ENCODE data around the gene VGF. TPM values are rescaled to one million over a fixed set of nuclear protein-coding genes. Genes with fewer than 3 reads are reported as not detected.

The VGF gene
- total and polyA plus RNA-seq, 2 experiments from 2014 or later, result 3.0 to 4.4 TPM

GRCh38 chr7:101177644-101178043, 12.3 kb upstream of the VGF start (continued):
- TF ChIP-seq CTCF (conservative IDR thresholded peaks at IDR 0.05; ENCODE audit: low read depth in 2 of 2) (no peak), JUNB (IDR thresholded peaks at IDR 0.05; ENCODE audit: unreplicated experiment) (no peak), EZH2phosphoT487 (IDR thresholded peaks at IDR 0.05; ENCODE audit: unreplicated experiment) (no peak), ETS1 (IDR thresholded peaks at IDR 0.05) (no peak), REST (IDR thresholded peaks at IDR 0.05; ENCODE audit: unreplicated experiment) (no peak), NANOG (IDR thresholded peaks at IDR 0.05; ENCODE audit: borderline replicate concordance) (no peak), CREB1 (CRISPR knock-in tag; IDR thresholded peaks at IDR 0.05; ENCODE audit: low read depth) (no peak), ZNF114 (CRISPR knock-in tag; IDR thresholded peaks at IDR 0.05) (no peak), STAT1 (IDR thresholded peaks at IDR 0.05; ENCODE audit: unreplicated experiment) (no peak), EZH2 (IDR thresholded peaks at IDR 0.05; ENCODE audit: low read depth, unreplicated experiment) (no peak)

GRCh38 chr7:101175664-101176063, 10.3 kb upstream of the VGF start:
- peaks cover 4% of the 10 kb centered on the region; the same call in 2 of the 3 replicates for H3K9me3 Mint-ChIP-seq
- H3K4me2 ChIP-seq, result no peak overlapping the region
- H3K36me3 Mint-ChIP-seq (ENCODE audit: low read depth), result no peaks in the 10 kb centered on the region; the same call in 2 of the 3 replicates
- peaks cover 31% of the 10 kb centered on the region for H3K4me1 Mint-ChIP-seq
- H4K20me1 ChIP-seq (replicated peaks; ENCODE audit: insufficient read depth), result peaks cover under 1% of the 10 kb centered on the region; the same call in 1 of the 2 replicates
- peaks cover 100% of the 10 kb centered on the region for H3K27me3 ChIP-seq (ENCODE audit: insufficient read depth)
- peaks cover 24% of the 10 kb centered on the region for H3K4me1 ChIP-seq (ENCODE audit: insufficient read depth)
- H3K79me2 ChIP-seq (replicated peaks; ENCODE audit: insufficient read depth), result no peaks in the 10 kb centered on the region
- no peak for DNase-seq (ENCODE audit: low spot score)
- no peaks in the 10 kb centered on the region for H3K9me2 ChIP-seq (ENCODE audit: insufficient read depth)
- peaks cover 20% of the 10 kb centered on the region for H3F3A ChIP-seq (replicated peaks; ENCODE audit: low read depth)
- H3K27me3 Mint-ChIP-seq (ENCODE audit: insufficient read depth, low read depth, poor library complexity), result peaks cover 94% of the 10 kb centered on the region
- ATAC-seq, result no peak
- H3K27ac Mint-ChIP-seq, result no peak overlapping the region
- no peaks in the 10 kb centered on the region; the same call in 1 of the 2 replicates for H3K36me3 ChIP-seq (ENCODE audit: insufficient read depth)
- H3K4me3 ChIP-seq, result no peak overlapping the region
- H3K27ac ChIP-seq (ENCODE audit: low read depth), result no peak overlapping the region
- no peak overlapping the region for H2AFZ ChIP-seq
- peak overlapping the region; percentile 74; the same call in 1 of the 3 replicates for H3K4me3 Mint-ChIP-seq
- no peak for TF ChIP-seq EZH2 (IDR thresholded peaks at IDR 0.05; ENCODE audit: low read depth, unreplicated experiment)
- no peak for TF ChIP-seq NANOG (IDR thresholded peaks at IDR 0.05; ENCODE audit: borderline replicate concordance)
- no peak for TF ChIP-seq EZH2phosphoT487 (IDR thresholded peaks at IDR 0.05; ENCODE audit: unreplicated experiment)
- TF ChIP-seq ZNF462 (CRISPR knock-in tag; IDR thresholded peaks at IDR 0.05), result no peak
